WTC11 (cell line): Measurements from ENCODE around the gene CNST. TPM values are rescaled to one million over a fixed set of nuclear protein-coding genes. Genes with fewer than 3 reads are reported as not detected.

ENCODE experiments used
- ATAC-seq: fragments of 200-7000 bp; cut with Tn5 transposase; 2 replicates; pipeline ENCODE4 v1.10.0; 2021; ENCODE audit warnings: mild to moderate bottlenecking, moderate library complexity
- CTCF ChIA-PET: fragments of 300-600 bp; sonication (Branson Sonifier 250); formaldehyde crosslinking; loops from one replicate; lab custom pipeline; 2021; ENCODE audit warnings: antibody characterized with exemption; lab: Charles Lee
- POLR2A ChIA-PET: fragments of 350-600 bp; sonication (Branson Sonifier 250); formaldehyde crosslinking; loops from one replicate; lab custom pipeline; 2021; ENCODE audit warnings: antibody characterized with exemption; lab: Charles Lee
- DNase-seq: peaks from one replicate; pipeline ENCODE4 v3.0.0; 2021; ENCODE audit warnings: low spot score
- H3K27ac Mint-ChIP-seq: 2 replicates; pipeline ENCODE4 v1.8.0; 2021; ENCODE audit warnings: mixed read lengths
- H3K27me3 Mint-ChIP-seq: 2 replicates; pipeline ENCODE4 v1.8.0; 2021; ENCODE audit warnings: low read depth, mild to moderate bottlenecking, moderate library complexity, mixed read lengths
- H3K36me3 Mint-ChIP-seq: 2 replicates; pipeline ENCODE4 v1.8.0; 2021; ENCODE audit warnings: mixed read lengths
- H3K4me1 Mint-ChIP-seq: 2 replicates; pipeline ENCODE4 v1.8.0; 2022; ENCODE audit warnings: mixed read lengths
- H3K4me3 Mint-ChIP-seq: 2 replicates; pipeline ENCODE4 v1.8.0; 2021; ENCODE audit warnings: mild to moderate bottlenecking, moderate library complexity, mixed read lengths
- H3K9me3 Mint-ChIP-seq: 2 replicates; pipeline ENCODE4 v1.8.0; 2021; ENCODE audit warnings: mixed read lengths
- ATF1 ChIP-seq: sonication (generic); formaldehyde crosslinking; IDR thresholded peaks from 2 replicates; pipeline ENCODE4 v1.8.1; 2023; ENCODE audit warnings: mild to moderate bottlenecking, moderate library complexity, missing genetic modification reagents
- CREM ChIP-seq: sonication (generic); formaldehyde crosslinking; IDR thresholded peaks from 2 replicates; pipeline ENCODE4 v1.8.1; 2022; ENCODE audit warnings: mild to moderate bottlenecking, missing genetic modification reagents, moderate library complexity
- CTCF ChIP-seq: fragments of 200-600 bp; IDR thresholded peaks from 2 replicates; pipeline ENCODE4 v1.8.0; 2022; ENCODE audit warnings: antibody characterized with exemption
- FOXK1 ChIP-seq: sonication (generic); formaldehyde crosslinking; IDR thresholded peaks from 2 replicates; pipeline ENCODE4 v1.8.0; 2022; ENCODE audit warnings: mild to moderate bottlenecking, moderate library complexity, missing genetic modification reagents
- HMGA2 ChIP-seq: fragments of 250-450 bp; sonication (Bioruptor Pico); IDR thresholded peaks from 2 replicates; pipeline ENCODE4 v1.4.0; 2021; ENCODE audit warnings: mild to moderate bottlenecking, moderate library complexity
- JUN ChIP-seq: sonication (generic); formaldehyde crosslinking; IDR thresholded peaks from 2 replicates; pipeline ENCODE4 v1.8.0; 2023; ENCODE audit warnings: mild to moderate bottlenecking, missing genetic modification reagents
- MAX ChIP-seq: sonication (generic); formaldehyde crosslinking; IDR thresholded peaks from 2 replicates; pipeline ENCODE4 v1.8.0; 2022; ENCODE audit warnings: mild to moderate bottlenecking, missing genetic modification reagents
- MXD4 ChIP-seq: fragments of 250-450 bp; sonication (Bioruptor Pico); IDR thresholded peaks from 2 replicates; pipeline ENCODE4 v1.8.0; 2021; ENCODE audit warnings: mild to moderate bottlenecking, moderate library complexity, borderline replicate concordance
- NFATC4 ChIP-seq: fragments of 250-450 bp; sonication (Bioruptor Pico); IDR thresholded peaks from 2 replicates; pipeline ENCODE4 v1.9.0; 2021; ENCODE audit warnings: mild to moderate bottlenecking
- NFYB ChIP-seq: sonication (generic); formaldehyde crosslinking; conservative IDR thresholded peaks from 2 replicates; pipeline ENCODE4 v1.8.0; 2022; ENCODE audit warnings: low read depth, missing genetic modification reagents
- NR1H2 ChIP-seq: sonication (generic); formaldehyde crosslinking; IDR thresholded peaks from 2 replicates; pipeline ENCODE4 v1.9.0; 2021; ENCODE audit warnings: mild to moderate bottlenecking, moderate library complexity, missing genetic modification reagents
- PRRX2 ChIP-seq: fragments of 250-450 bp; sonication (Bioruptor Pico); IDR thresholded peaks from 2 replicates; pipeline ENCODE4 v1.8.0; 2021; ENCODE audit warnings: mild to moderate bottlenecking
- SOX15 ChIP-seq: fragments of 250-450 bp; sonication (Bioruptor Pico); IDR thresholded peaks from 2 replicates; pipeline ENCODE4 v1.9.0; 2021; ENCODE audit warnings: mild to moderate bottlenecking
- TEAD4 ChIP-seq: sonication (generic); formaldehyde crosslinking; IDR thresholded peaks from 2 replicates; pipeline ENCODE4 v1.8.0; 2022; ENCODE audit warnings: mild to moderate bottlenecking, missing genetic modification reagents
- TP53 ChIP-seq: sonication (generic); formaldehyde crosslinking; IDR thresholded peaks from 2 replicates; pipeline ENCODE4 v1.8.1; 2023; ENCODE audit warnings: mild to moderate bottlenecking, missing genetic modification reagents
- ZNF396 ChIP-seq: fragments of 250-450 bp; sonication (Bioruptor Pico); IDR thresholded peaks from 2 replicates; pipeline ENCODE4 v1.8.0; 2021; ENCODE audit warnings: mild to moderate bottlenecking, moderate library complexity, borderline replicate concordance
- total RNA-seq: library from RNA; stranded (reverse); gene quantifications from 3 replicates; pipeline ENCODE4 v1.2.3, GENCODE V29; 2021
- TF ChIP-seq, protein P1 (sequence below): sonication (generic); formaldehyde crosslinking; conservative IDR thresholded peaks from 2 replicates; pipeline ENCODE4 v1.8.1; 2022; ENCODE audit warnings: mild to moderate bottlenecking, missing genetic modification reagents
- TF ChIP-seq, protein P2 (sequence below): sonication (generic); formaldehyde crosslinking; IDR thresholded peaks from 2 replicates; pipeline ENCODE4 v1.8.1; 2023; ENCODE audit warnings: mild to moderate bottlenecking, missing genetic modification reagents

The CNST gene
- total RNA-seq, 1 experiment from 2014 or later: 18.4 TPM

GRCh38 chr1:246695136-246695535, 128.9 kb downstream of the CNST start:
- ChIA-PET POLR2A (no interaction called here), CTCF (interaction anchor here (1.4 to 2.8 kb wide), 3 partner anchors 8 to 47 kb away, joined by 5 to 12 read pairs (median 9); no protein-coding TSS in a partner anchor)
- no peak for ATAC-seq
- H3K4me1 Mint-ChIP-seq: 0 out of 2 replicates have a peak, but pooled peaks cover 3% of the 10 kb centered on the region
- peaks cover 33% of the 10 kb centered on the region for H3K9me3 Mint-ChIP-seq
- no peak for TF ChIP-seq TP53 (CRISPR knock-in tag)
- TF ChIP-seq ZNF396 (CRISPR knock-in tag): no peak
- TF ChIP-seq CREM (CRISPR knock-in tag): no peak
- peaks cover 29% of the 10 kb centered on the region for H3K36me3 Mint-ChIP-seq
- H3K4me3 Mint-ChIP-seq: no peak overlapping the region
- peaks cover 19% of the 10 kb centered on the region for H3K27me3 Mint-ChIP-seq
- H3K27ac Mint-ChIP-seq: no peak overlapping the region
- DNase-seq: no peak

DNA sequence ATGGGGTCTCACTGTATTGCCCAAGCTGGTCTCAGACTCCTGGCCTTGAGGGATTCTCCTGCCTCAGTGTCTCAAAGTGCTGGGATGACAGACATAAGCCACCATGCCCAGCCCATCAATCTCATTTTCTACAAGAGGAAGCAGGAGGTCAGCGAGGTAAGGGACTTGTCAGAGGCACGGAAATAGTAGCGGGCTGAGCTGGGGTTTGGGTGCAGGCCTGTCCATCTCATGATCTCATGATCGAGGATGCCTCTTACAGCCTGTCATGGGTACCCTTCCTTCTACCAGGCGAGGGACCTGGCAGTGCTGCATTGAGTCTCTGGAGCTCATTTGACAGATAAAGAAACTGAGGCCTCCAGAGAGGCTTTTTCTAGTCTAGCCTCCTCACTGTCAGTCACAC, 129.4 kb downstream of the CNST start:
- CTCF ChIA-PET: interaction anchor here (1.0 to 2.8 kb wide), 5 partner anchors 9 to 51 kb away, joined by 3 to 12 read pairs (median 5); no protein-coding TSS in a partner anchor
- Mint-ChIP-seq H3K9me3 (peaks cover 33% of the 10 kb centered on the region), H3K36me3 (peaks cover 29% of the 10 kb centered on the region), H3K27ac (no peak overlapping the region), H3K27me3 (peaks cover 19% of the 10 kb centered on the region), H3K4me1 (0 out of 2 replicates have a peak, but pooled peaks cover 3% of the 10 kb centered on the region), H3K4me3 (no peak overlapping the region)
- ATAC-seq (no peak), DNase-seq (no peak)
- POLR2A ChIA-PET: no interaction called here
- no peak for TF ChIP-seq JUN
- TF ChIP-seq SOX15 (CRISPR knock-in tag): no peak
- no peak for TF ChIP-seq CREM (CRISPR knock-in tag)
- TF ChIP-seq HMGA2 (CRISPR knock-in tag): no peak
- TF ChIP-seq PRRX2 (CRISPR knock-in tag): no peak
- no peak for TF ChIP-seq ZNF396 (CRISPR knock-in tag)
- TF ChIP-seq, protein P1, sequence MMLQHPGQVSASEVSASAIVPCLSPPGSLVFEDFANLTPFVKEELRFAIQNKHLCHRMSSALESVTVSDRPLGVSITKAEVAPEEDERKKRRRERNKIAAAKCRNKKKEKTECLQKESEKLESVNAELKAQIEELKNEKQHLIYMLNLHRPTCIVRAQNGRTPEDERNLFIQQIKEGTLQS (CRISPR knock-in tag): no peak
- TF ChIP-seq FOXK1: no peak
- no peak for TF ChIP-seq CTCF
- no peak for TF ChIP-seq NR1H2 (CRISPR knock-in tag)
- TF ChIP-seq MXD4 (CRISPR knock-in tag): no peak
- no peak for TF ChIP-seq TEAD4 (CRISPR knock-in tag)
- TF ChIP-seq MAX (CRISPR knock-in tag): no peak
- no peak for TF ChIP-seq NFATC4 (CRISPR knock-in tag)
- TF ChIP-seq, protein P2, sequence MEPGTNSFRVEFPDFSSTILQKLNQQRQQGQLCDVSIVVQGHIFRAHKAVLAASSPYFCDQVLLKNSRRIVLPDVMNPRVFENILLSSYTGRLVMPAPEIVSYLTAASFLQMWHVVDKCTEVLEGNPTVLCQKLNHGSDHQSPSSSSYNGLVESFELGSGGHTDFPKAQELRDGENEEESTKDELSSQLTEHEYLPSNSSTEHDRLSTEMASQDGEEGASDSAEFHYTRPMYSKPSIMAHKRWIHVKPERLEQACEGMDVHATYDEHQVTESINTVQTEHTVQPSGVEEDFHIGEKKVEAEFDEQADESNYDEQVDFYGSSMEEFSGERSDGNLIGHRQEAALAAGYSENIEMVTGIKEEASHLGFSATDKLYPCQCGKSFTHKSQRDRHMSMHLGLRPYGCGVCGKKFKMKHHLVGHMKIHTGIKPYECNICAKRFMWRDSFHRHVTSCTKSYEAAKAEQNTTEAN (CRISPR knock-in tag): no peak

DNA sequence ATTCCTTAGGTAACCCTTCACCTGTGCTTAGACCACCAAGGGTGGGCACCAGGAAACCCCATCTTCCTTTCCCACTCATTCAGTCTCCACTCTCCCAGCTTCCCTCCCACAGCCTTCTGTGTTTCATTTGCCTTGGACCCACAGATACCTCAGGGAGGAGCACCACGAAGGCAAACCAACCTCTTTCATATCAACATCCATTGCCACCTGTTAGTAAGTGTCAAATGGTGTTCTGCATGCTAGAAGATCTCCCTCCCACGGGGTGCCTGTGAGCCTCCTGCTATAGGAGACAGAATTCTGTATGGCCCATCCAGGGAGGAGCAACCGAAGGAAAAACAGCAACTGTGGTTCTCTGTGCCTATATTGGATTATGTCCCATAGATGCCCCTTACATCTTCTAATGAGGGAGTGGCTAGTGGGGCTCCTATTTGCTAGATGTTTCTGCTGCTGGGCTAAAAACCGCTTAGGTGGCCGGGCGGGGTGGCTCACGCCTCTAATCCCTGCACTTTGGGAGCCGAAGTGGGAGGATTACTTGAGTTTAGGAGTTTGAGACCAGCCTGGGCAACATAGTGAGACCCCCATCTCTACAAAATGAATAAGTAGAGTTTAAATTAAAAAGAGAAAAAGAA, 132.3 kb downstream of the CNST start:
- H3K4me1 Mint-ChIP-seq: 0 out of 2 replicates have a peak, but pooled peaks cover 3% of the 10 kb centered on the region
- no peak overlapping the region for H3K27ac Mint-ChIP-seq

More for the DNA sequence above, 132.3 kb downstream of the CNST start:
- no peak for TF ChIP-seq ATF1 (CRISPR knock-in tag)
- TF ChIP-seq SOX15 (CRISPR knock-in tag): no peak
- TF ChIP-seq, protein P2 (CRISPR knock-in tag): no peak
- TF ChIP-seq NFYB (CRISPR knock-in tag): 0 out of 2 replicates have a peak, but pooled peaks have one; percentile 18
- TF ChIP-seq, all 79 proteins: peak for 1
- H3K4me3 Mint-ChIP-seq: peak overlapping the region; percentile 48
- peaks cover 19% of the 10 kb centered on the region for H3K36me3 Mint-ChIP-seq
- POLR2A ChIA-PET: no interaction called here
- no peak for DNase-seq
- CTCF ChIA-PET: no interaction called here
- ATAC-seq: no peak
- H3K9me3 Mint-ChIP-seq: peaks cover 27% of the 10 kb centered on the region
- H3K27me3 Mint-ChIP-seq: peaks cover 16% of the 10 kb centered on the region
